GM18868 (cell line): ENCODE measurements around the gene NDUFS6.
"Not testable (repeated sequence)": the region's sequence is repeated elsewhere in the genome, so short reads cannot be mapped to it uniquely, and the experiment has no call there.

Experiments used
- ATAC-seq: cut with Tn5 transposase; IDR thresholded peaks from one replicate; pipeline ENCODE4 v1.9.1; 2021; ENCODE audit warnings: mild to moderate bottlenecking, moderate library complexity; ENCODE audit not compliant: unreplicated experiment

Gene NDUFS6

DNA sequence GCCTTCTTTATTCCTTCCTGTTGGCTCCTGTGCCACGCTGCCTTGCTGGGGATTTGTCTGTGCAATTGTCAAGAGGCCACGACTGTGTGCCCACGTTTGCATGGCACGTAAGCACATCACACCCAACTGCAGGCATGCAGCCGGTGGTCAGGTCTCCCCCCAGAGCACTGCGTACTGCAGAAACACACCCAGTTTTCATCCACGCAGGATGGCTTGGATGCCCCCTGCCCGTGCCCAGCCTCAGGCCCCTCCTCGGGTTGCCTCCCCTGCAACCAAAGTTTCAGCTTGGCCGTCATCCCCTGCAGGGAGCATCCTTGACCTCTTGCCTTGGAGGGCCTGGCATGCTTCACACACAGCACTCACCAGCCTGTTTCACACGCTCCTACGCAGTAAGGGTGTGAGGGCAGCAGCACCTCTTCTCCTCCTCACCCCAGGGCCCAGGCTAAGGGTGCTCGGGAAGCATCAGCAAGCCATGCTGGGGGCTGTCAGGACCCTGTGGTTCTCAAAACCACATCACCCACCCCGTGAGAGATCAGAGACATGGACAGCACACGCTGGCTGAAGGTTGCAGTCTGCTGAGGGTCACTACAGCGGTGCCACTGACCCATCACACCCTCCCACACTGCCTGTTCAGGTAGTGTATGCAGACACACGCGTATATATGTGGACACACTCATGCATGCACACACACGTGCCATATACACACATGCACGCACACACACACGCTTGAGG, 4.7 kb upstream of the NDUFS6 start:
- no peak for ATAC-seq

GRCh38 chr5:1797103-1797800, 4.0 kb upstream of the NDUFS6 start:
- no peak for ATAC-seq

GRCh38 chr5:1797855-1798254, 3.4 kb upstream of the NDUFS6 start:
- no peak for ATAC-seq

DNA sequence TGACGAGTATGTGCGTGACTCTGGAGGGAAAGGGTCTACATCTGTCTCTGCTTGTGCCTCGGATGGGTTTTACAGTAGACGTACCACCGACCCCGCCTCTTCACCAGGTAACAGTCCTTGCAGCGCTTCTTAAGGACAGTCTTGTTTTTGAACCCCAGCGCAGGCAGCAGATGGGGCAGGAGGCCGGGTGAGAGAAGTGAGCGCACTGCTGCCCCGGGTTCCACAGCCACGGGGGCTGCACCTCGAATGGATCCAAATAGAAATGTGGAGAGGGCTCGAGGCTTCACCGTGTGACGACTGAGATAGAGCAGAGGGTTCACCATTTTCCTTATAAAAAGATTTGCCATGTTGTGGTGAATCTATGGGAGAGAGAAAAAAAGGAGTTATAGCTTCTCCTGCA, 2.6 kb upstream of the NDUFS6 start:
- ATAC-seq = not testable (repeated sequence)

DNA sequence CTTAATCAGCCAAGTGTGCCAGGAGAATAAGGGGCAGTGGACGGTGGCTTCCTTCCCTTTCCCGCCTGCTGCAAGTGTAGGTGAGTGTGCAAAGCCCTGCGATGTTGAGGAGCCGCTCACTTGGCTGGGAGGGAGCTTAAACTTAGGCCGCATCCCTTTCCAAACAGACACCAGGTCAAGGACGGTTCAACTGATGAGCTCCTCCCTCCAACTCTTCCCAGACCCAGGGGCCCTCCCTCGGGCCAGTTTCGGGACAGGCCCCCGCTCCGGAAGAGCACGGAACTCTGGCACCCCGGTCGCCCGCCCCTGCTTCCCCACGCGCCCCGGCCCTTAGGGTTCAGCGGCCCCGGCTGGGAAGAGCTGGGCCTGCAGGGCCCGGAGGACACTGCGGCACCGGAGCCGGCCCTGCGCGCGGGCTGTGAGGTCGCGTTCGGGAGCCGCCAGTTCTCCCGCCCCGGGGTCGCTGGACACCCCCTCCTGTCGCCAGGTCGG, 2.1 kb upstream of the NDUFS6 start:
- peak; percentile 19 for ATAC-seq

DNA sequence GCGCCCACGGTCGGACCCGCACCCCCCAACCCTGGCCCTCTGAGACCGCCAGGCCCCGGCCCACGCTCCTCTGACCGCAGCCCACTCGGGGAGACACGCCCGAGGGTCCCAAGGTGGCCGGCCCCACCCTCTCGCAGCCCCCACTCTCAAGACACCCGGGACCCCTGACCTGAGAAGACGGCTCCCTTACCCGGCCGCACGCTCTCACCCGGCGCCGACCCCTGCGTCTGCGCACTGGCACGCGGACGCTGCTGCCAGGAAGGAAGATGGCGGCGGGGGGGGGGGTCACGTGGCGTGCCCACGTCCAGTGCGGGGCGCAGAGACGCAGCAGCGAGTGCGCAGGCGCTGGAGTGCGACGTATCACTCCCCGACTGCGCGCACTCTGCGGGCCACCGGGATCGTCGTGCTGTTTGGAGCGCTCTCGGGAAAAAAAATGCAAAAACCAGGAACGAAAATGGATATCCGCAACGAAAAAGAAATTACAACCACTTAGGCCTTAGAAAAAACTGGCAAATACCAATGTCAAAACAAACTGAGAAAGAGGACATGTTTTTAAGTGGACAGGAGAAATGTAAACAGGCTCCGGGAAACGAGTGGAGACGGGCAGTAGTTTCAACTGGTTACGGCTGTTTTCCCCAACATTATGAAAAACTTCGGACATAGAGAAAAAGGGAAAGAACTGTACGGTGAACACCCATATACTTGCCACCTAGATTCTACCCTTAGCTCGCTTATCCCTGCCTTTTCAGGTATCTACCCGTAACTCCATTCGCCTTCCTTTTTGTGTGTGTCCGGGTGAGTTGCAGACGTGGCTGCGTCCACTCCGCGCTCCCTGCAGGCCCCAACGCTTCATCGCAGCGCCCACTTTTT, 1.4 kb upstream of the NDUFS6 start, which contains the start of gene MRPL36:
Gene MRPL36, minus strand, starts transcription at position 236 of the 870 bp plus-strand sequence. CDS start 902 bp downstream, outside the sequence.
- ATAC-seq = peak; percentile 49

GRCh38 chr5:1800472-1801221, 560 bp upstream of the NDUFS6 start:
- ATAC-seq = peak; percentile 43

- ATAC-seq = no peak
Measured at GRCh38 chr5:1801967-1802295, 724 bp downstream of the NDUFS6 start.

DNA sequence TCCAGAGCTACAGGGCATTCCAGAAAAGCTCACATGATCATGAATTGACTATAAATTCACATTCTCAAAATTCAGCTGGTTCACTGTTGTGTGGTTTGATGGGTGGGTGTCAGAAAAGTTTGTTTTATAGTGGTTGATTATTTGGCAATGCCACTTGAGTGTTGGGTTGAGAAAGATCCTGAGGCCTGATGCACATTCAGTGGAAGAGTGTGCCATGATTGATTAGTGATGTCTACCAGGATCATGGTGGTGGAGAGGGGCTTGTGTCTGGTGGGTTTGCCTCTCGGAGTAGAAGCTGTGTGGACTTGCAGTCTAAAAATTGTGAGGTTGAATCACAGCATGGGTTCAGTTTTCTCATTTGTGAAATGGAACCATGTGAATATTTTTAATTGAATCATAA, 2.0 kb downstream of the NDUFS6 start:
- ATAC-seq = no peak

DNA sequence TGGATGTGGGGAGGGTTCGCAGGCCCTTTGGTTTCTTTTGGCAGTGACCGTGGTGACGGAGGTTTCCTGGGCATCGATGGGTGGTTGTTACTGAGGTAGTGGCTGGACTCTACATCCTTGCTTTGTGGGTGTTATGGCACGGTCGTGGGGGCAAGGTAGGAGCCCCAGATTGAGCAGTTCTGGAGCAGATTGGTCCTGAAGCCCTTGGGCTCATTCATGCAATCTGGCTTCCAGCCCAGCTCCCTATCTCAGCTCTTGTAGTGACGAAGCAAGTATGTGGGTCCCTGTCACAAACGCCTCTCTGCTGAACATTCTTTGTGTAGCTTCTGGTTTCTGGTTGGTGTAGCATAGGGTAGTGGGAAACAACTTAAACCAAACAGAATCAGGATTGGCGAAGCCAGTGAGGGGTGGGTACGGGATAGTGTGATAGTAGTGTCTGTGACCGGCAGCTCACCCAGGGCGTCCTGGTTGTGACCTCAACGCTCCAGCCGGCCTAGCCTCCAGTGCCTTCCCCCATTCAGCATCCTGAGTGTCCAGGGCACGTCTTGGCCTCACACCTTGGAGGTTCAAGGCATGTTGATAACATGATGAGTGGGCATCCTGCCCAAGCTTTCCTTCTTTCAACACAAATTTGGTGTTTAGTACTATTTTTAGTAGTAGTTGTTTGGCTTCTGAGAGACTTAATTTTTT, 2.9 kb downstream of the NDUFS6 start:
- ATAC-seq = no peak

DNA sequence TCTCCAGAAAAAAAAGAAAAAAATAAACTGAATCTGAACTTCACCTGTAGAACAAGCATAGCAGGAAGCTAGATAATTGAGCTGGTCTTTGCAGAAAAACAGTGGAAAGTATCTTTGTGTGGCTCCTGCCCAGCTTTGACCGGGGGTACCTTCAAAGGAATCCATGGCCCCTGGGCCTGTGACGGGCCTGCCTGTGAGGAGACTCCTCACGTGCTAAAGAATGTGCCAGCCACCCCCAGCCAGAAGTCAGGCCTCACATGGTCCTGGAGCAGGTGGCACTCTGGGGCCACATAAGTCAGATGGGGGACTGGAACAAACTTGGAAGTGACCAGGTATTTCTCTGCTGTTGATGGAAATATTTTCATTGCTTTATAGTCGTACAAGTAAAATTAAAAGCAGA, 4.1 kb downstream of the NDUFS6 start:
- ATAC-seq = no peak

GRCh38 chr5:1805736-1806135, 4.5 kb downstream of the NDUFS6 start:
- ATAC-seq = no peak

DNA sequence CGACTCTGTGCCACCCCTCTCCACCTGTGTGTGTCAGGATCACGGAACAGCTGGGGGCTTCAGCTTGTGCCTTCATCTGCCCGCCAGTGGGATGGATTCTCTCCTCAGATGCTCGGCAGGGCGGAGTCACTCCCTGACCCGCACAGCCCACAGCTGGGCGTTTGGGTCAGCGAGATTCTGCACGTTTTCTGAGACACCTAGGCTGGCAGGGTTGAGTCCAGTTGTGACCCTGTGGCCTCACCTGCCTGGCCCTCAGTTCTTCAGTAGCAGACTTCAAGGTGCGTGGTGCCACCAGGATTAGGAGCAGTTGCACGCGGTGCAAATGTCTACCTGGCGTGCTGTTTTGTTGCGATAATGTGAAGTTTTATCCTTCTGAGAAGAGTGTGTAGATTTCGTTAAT, 5.0 kb downstream of the NDUFS6 start:
- ATAC-seq = no peak

DNA sequence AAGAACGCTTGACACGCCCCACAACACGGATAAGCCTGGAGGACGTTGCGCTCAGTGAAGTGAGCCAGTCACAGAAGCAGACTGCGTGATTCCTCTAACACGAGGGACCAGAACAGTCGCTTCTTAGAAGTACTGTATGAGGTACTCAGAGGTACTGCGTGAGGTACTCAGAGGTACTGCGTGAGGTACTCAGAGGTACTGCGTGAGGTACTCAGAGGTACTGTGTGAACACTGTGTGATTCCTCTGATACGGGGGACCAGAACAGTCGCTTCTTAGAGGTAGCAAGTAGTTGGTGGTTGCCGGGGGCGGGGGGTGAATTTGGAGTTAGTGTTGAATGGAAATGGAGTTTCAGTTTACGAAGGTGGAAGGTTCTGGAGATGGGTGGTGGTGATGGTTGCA, 5.8 kb downstream of the NDUFS6 start:
- no peak for ATAC-seq

GRCh38 chr5:1807451-1808185, 6.4 kb downstream of the NDUFS6 start:
- no peak for ATAC-seq

GRCh38 chr5:1808439-1808838, 7.2 kb downstream of the NDUFS6 start:
- ATAC-seq = no peak

- ATAC-seq = no peak
Measured at GRCh38 chr5:1809416-1810035, 8.3 kb downstream of the NDUFS6 start.

GRCh38 chr5:1810581-1811101, 9.4 kb downstream of the NDUFS6 start:
- no peak for ATAC-seq
